CD4-positive, alpha-beta T cell treated with Interferon gamma for 1 hour (primary cell): ENCODE measurements around the gene ZC3H11A.
"Not testable (repeated sequence)": the region's sequence is repeated elsewhere in the genome, so short reads cannot be mapped to it uniquely, and the experiment has no call there.

Experiments used
- DNase-seq: peaks from one replicate; pipeline ENCODE4 v3.0.0-alpha.2; 2020

The ZC3H11A gene

DNA sequence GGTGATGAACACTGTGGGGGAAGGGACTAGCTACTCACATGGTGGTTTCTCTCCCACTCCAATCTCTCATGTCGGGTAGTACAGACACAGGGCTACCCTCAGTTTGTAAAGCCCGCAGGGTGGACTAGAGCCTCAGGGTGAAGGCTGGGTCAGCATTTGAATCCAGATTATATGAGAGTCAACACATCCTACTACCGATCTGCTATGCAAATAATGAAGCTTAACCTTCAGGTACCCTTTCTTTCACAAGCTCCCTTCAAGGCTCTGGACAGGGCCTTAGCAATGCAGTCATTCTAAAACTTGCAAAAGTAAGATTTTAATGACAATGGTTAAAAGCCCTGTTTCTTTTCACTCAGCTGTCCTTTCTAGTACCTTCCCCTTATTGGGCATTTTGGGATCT lies 5.5 kb upstream of the ZC3H11A start:
- no peak for DNase-seq

DNA sequence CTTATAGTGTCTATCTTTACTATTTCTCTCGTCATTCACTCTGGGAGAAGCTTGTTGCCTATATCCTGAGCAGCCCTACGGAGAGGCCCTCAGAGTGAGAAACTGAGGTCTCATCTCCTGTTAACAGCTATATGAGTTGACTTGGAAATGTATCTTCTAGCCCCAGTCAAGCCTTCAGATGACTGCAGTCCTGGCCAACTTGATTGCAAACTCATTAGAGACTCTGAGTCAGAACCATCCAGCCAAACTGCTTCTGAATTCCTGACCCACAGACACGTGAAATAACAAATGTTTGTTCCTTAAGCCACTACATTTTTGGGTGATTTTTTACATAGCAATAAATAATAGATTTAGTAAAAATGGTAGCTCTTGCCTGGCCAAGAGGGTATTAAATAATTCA lies 3.9 kb upstream of the ZC3H11A start:
- DNase-seq = no peak

DNA sequence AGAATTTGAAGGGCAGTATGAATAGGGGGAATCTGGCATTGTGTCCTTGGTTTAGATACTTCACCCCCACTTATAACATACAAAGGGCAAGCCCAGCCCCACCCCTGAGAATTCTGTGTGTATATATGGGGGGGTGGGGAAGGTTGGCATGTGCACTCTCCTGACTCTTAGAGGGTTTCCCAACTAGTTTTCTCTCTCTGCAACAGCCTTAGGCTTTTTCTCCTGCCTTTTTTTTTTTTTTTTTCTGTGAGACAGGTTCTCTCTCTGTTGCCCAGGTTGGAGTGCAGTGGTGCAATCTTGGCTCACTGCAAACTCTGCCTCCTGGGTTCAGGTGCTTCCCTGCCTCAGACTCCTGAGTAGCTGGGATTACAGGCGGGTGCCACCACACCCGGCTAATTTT lies 2.9 kb upstream of the ZC3H11A start:
- DNase-seq = no peak

DNA sequence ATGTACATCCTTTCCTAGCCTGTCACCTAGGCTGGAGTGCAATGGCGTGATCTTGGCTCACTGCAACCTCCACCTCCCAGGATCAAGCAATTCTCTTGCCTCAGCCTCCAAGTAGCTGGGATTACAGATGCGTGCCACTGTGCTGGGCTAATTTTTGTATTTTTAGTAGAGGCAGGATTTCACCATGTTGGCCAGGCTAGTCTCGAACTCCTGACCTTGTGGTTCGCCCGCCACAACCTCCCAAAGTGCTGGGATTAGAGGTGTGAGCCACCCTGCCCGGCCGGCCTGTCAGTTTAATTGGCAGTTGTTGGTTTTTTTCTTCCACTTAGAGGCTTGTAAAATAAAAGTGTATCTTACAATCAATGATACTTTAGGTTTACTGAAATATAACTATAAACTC lies 1.9 kb upstream of the ZC3H11A start:
- DNase-seq = not testable (repeated sequence)

DNA sequence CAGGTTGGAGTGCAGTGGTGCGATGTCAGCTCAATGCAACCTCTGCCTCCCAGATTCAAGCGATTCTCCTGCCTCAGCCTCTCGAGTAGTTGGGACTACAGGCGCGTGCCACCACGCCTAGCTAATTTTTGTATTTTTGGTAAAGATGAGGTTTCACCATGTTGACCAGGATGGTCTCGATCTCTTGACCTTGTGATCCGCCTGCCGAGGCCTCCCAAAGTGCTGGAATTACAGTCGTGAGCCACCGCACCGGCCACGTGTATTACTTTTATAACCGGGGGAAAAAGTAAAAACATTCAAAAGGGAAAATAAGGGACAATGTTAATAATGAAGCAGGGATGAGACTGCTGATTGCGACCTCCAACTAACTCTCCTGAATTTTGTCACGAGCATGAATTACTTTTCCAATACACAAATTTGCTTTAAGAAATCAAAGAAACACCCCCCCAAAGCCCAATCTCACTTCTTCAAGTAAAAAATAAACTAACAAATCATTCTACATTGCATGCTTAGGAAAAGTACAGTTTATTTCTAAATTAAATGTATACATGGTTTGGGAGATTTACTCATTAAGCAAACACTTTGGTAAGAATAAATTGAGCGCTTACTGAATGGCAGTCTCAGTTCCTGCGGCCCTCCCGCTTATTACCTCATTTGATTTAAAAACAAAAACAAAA lies 521 bp upstream of the ZC3H11A start:
- DNase-seq = no peak

DNA sequence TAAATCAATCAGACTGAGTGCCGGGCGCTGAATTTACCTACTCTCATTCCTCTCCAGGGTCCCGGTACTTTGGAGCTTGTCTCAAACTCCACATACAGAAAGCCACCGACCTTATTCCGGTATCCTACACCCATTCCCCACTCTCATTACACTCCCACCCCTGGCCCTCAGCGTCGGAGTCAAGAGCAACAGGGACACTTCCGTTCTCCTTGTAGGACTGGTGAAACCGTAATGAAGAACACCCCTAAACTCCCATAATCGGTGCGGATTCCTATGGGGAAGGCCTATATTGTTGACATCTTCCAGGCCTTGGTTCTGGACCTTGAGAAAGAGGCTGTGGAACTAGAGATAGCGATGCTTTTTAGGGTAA lies 798 bp downstream of the ZC3H11A start:
- DNase-seq = no peak

DNA sequence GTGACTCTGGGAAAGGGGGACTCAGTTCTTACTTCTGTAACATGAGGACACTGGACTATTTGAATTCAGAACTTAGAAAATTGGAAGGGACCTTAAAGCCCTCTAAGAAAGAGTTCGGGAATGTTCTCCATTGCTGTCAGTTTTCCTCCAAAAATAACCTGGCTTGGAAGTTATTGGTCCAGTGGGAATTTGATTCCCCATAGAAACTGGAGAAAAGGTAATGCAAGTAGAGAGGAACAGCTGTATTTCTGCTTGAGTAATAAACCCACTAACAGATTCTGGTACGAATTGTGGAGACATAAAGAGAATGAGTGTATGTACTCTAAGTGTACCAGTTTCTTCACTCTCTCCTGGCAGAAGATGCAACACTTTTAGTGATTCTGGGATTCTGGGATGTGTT lies 1.8 kb downstream of the ZC3H11A start:
- no peak for DNase-seq

DNA sequence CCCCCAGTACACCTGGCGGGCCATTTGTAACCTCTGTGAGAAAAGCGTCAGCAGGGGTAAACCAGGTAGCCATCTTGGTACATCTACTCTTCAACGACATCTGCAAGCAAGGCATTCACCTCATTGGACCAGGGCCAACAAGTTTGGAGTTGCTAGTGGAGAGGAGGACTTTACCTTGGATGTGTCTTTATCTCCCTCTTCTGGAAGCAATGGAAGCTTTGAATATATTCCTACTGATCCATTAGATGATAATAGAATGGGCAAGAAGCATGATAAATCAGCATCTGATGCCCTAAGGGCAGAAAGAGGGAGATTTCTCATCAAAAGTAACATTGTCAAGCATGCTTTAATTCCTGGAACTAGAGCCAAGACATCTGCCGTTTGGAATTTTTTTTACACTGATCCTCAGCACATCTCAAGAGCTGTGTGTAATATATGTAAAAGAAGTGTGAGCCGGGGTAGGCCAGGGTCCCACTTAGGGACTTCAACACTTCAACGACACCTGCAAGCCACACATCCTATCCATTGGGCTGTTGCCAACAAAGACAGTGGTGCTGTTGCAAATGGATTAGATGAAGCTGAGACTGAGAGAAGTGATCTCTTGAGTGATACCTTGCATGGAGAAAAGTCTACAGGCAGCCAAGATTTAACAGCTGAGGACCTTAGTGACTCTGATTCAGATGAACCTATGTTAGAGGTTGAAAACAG lies 2.7 kb downstream of the ZC3H11A start:
- no peak for DNase-seq

DNA sequence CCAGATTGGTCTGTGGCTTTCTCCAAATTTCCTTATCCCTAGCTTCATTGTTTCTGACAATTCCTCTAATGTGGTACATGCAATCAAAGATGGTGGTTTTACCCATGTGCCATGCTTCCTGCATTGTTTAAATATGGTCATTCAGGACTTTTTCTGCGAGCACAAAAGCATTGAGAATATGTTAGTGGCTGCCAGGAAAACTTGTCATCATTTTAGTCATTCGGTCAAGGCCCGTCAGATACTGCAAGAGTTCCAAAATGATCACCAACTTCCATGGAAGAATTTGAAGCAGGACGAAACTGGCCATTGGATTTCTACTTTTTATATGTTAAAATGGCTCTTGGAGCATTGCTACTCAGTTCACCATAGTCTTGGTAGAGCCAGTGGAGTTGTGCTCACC lies 3.7 kb downstream of the ZC3H11A start:
- DNase-seq = no peak

DNA sequence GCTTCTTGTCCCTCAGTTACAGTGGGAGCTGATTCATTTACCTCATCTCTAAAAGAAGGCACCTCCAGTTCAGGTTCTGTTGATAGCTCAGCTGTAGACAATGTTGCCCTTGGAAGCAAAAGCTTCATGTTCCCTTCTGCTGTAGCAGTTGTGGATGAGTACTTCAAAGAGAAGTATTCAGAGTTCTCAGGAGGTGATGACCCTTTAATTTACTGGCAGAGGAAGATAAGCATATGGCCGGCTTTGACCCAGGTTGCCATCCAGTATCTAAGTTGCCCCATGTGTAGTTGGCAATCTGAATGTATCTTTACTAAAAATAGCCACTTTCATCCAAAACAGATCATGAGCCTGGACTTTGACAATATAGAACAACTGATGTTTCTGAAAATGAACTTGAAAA lies 4.5 kb downstream of the ZC3H11A start:
- no peak for DNase-seq

DNA sequence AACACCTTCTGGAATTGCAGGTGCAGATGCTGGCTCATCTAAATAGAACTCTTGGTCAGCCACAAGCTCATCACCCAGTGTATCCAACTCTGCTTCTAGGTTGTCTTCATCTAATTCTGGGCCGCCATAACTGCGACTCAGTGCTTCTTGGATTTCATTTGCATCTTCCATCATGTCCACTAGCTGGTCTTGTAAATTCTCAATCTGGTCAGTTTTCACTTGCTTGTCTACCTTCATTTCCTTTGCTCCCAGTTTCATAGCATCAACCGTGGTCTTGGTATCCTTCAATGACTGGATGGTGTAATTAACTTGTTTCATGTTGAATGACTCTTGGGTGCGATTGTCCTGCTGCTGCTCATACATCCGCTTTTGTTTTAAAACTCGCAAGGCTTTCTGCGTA lies 10.3 kb downstream of the ZC3H11A start:
- no peak for DNase-seq

DNA sequence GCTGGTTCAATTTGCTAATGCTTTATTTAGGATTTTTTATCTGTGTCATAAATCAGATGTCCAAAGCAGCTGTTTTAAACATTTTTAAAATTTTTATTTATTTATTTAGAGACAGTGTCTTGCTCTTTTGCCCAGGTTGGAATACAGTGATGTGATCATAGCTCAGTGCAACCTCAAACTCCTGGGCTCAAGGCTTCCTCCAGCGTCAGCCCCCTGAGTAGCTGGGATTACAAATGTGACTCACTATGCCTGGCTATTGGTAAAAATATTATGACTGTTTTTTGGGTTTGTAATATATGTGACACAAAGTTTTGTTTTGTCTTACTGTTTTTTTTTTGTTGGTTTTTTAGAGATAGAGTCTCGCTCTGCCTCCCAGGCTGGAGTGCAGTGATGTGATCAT lies 11.8 kb downstream of the ZC3H11A start:
- DNase-seq = no peak

DNA sequence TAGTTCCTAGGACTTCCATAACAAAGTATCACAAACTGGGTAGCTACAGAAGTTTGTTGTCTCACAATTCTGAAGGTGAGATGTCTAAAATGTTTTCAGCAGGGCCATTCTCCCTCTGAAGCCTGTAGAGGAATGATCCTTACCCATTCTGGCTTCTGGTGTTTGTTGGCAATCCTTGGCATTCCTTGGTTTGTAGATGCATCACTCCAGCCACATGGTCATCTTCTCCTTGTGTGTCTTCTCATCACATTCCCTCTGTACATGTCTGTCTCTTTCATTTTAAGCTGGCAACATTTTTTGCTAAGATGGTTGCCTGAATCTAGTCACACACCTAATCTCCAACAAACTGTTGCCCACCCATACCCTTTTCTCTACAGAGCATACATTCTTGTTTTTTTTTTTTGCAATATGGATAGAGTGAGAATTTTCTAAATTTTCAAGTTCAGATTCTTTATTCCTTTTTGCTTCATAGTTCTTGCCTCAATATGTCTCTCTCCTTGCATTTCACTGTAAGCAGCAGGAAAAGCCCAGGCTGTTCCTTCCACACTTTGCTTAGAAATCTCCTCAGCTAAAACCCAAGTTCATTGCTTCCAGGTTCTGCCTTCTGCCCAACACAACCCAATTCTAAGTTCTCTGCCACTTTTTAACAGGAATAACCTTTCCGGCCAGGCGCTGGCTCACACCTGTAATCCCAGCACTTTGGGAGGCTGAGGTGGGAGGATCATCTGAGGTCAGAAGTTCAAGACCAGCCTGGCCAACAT lies 18.3 kb downstream of the ZC3H11A start:
- DNase-seq = no peak

DNA sequence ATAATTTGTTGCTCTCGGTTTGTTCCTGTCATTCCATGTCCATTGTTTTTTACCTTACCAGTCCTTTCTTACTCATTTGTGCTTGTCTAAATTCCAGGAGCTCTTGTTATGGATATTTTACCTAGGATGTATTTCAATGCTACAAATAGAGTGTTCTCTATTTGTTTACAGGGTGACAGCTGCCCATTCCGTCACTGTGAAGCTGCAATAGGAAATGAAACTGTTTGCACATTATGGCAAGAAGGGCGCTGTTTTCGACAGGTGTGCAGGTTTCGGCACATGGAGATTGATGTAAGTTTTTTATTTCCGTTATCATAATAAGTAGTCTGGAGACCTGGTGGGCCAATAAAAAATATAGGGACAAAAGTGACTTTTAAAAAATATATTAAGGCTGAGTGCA lies 23.0 kb downstream of the ZC3H11A start:
- no peak for DNase-seq

DNA sequence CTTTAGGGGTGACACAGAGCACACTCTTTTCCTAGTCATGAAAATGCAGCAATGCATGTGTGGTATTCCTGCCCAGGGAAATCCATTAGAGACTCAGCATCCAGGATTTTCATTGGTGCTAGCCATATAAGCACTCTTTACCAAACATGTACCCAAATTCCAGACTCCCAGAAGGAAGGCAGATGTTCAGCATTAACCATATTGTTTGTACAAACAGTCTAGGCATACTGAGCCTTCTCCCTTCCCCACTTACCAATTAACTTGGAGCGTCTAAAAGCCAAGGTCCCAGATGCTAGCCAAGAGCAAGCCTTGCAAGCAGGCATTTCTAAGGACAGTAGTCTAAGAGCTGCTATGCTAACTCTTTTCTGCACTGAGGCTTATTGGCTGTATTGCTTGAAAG lies 27.9 kb downstream of the ZC3H11A start:
- no peak for DNase-seq

DNA sequence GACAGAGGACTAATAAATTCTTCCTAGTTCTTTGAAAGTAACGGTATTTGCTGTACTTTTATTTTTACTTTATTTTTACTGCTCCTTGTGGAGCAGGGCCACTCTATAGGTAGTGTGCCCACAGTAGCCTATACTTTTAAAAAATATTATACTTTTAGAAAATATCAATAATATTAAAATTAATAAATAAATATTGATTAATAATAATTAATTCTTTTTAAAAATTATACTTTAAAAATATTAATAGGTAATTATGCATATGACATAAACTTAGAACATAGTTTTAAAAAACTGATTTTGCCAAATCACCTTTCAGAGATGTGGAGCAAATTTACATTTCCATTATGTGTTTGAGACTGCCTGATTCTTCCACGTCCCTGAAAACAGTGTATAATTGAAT lies 30.8 kb downstream of the ZC3H11A start:
- no peak for DNase-seq

DNA sequence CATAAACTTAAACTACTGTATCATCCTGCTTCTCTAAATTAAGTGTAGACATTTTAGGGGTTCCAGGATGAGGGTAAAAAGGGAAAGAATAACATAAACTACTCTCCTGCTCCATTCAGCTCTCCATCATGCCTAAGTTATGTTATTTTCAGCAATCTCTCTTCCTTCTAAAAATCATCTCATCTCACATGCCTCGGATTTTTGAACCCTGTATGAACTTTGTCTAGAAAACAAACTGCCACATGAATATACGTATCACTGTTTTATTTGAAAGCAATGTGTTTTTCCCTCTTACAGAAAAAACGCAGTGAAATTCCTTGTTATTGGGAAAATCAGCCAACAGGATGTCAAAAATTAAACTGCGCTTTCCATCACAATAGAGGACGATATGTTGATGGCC lies 32.6 kb downstream of the ZC3H11A start:
- no peak for DNase-seq

DNA sequence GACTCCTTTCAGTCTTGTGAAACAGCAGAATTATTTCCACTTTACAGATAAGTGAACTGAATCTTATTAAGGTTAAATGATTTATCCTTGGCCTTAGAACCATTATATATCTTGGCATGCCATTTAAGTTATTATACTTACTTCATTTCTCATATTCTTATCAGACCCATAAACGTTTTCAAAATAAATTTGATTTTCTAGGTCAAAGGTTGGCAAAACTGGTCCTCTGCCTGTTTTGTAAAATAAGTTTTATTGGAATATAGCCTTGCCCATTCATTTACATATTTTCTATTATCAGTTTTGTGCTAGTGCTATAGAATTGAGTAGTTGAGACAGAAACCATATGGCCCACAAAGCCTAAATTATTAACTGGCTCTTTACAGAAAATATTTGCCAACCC lies 33.1 kb downstream of the ZC3H11A start:
- DNase-seq = no peak

DNA sequence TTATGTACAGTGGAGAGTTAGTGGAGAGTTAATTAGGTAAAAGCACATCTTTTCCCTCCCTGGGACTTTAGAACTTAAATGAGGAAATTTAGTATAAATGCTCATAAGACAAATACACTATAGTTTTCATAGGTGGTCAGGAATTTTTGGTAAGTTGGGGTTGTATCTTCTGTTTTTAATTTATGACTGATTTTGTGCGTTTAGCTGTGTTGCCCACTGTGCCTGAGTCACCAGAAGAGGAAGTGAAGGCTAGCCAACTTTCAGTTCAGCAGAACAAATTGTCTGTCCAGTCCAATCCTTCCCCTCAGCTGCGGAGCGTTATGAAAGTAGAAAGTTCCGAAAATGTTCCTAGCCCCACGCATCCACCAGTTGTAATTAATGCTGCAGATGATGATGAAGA lies 33.8 kb downstream of the ZC3H11A start:
- DNase-seq = not testable (repeated sequence)

DNA sequence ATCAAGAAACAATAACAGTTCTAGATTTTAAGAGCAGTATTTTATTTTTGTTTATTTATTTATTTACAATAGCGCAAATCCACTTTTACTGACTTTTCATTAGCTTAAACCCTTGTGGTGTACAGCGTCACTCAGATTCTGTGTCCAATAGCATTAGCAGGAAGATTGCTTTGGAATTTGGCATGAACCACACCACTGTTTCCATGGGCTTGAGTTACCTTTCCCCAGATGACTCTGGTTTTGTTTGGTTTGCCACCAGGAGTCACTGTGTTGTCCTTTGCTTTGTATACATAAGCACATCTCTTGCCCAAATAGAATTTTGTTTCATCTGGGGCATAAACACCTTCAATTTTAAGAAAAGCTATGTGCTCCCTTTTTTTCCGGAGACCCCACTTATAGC lies 40.1 kb downstream of the ZC3H11A start:
- no peak for DNase-seq

DNA sequence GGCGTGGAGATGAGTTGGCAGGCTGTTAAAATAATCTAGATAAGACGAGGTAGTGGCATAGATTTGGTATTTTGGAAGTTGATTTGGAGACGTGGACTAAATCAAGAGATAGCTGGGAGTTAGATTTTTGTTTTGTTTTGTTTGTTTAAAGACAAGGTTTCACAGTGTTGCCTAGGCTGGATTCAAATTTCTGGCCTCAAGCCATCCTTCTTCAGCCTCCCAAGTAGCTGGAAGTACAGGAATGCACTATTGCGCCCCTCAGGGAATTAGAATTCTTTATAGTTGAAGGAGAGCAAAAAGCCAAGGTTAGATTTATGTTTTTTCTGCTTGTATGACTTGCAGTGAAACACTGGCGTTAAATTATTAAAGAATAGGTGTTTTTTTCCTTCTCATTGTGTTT lies 43.7 kb downstream of the ZC3H11A start:
- DNase-seq = no peak

DNA sequence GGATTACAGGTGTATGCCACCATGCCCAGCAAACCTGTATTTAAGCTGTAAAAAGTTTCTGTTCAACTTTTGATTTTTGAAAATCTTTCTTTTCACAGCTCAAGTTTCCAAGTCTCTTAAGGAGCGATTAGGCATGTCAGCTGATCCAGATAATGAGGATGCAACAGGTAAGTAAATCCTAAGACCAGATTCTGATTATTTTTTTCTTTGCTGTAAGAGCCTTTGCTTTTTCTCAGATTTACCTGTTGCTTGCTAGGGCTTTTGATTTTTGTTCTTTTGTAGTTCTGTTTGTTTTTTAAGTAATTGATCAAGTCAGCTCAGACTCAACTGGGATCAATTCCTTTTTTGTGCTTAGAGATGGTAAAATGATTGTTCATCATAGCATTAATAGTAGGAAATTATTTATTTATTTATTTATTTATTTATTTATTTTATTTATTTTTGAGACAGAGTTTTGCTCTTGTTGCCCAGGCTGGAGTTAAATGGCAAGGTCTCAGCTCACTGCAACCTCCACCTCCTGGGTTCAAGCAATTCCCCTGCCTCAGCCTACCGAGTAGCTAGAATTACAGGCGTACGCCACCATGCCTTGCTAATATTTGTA lies 44.9 kb downstream of the ZC3H11A start:
- DNase-seq = no peak

DNA sequence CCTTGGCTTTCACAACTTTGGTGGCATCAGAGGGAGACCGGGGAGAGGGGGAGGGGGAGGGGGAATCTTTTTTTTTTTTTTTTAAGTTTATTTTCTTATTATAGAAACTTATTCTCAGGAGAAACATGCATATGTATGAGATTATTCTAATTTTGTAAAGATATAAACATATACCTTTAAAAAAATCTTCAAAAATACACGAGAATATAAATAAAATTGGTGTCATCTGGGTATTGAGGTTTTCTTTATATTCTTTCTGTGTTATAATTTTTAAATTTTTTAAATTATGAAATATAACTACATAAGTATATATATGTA lies 47.1 kb downstream of the ZC3H11A start:
- DNase-seq = no peak

DNA sequence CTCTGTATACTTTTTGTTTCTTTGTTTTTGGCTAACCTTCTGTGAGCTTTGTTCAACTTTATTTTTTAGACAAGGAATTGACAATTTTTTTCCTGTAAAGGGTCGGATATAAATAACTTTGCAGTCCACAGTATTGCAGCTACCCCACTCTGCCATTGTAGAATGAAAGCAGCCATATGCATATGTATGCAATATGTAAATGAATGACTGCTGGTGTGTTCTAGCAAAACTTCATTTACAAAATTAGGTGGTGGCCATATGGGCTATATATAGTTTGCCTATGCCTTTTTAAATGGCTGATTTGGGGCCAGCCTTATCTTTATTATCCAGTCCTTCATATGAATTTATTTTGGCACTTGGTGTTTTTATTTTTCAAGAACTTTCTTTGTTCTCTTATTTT lies 48.0 kb downstream of the ZC3H11A start:
- no peak for DNase-seq
